MM.1S (cell line): ENCODE results near the gene PROKR1.

Source experiments
- DNase-seq: peaks from one replicate; pipeline ENCODE4 v3.0.0-alpha.2; 2015
- H2AFZ ChIP-seq: fragments of 300-600 bp; sonication (generic); 2 replicates; pipeline ENCODE4 v1.6.0; 2016; ENCODE audit warnings: antibody characterized with exemption, low read length
- H3F3A ChIP-seq: fragments of 300-600 bp; sonication (generic); 2 replicates; pipeline ENCODE4 v1.6.1; 2016; ENCODE audit warnings: mild to moderate bottlenecking, antibody characterized with exemption, low read length, moderate library complexity, mixed read lengths; ENCODE audit not compliant: insufficient read depth
- H3K27ac ChIP-seq: fragments of 300-600 bp; sonication (generic); 2 replicates; pipeline ENCODE4 v1.5.1; 2016; ENCODE audit warnings: mild to moderate bottlenecking, low read length
- H3K27me3 ChIP-seq: fragments of 300-600 bp; sonication (generic); replicated peaks from 2 replicates; pipeline ENCODE4 v1.6.0; 2016; ENCODE audit warnings: low read length; ENCODE audit not compliant: insufficient read depth
- H3K36me3 ChIP-seq: fragments of 300-600 bp; sonication (generic); replicated peaks from 2 replicates; pipeline ENCODE4 v1.6.1; 2016; ENCODE audit warnings: mild to moderate bottlenecking, low read length, mixed read lengths; ENCODE audit not compliant: insufficient read depth
- H3K4me1 ChIP-seq: fragments of 300-600 bp; sonication (generic); 2 replicates; pipeline ENCODE4 v1.6.1; 2016; ENCODE audit warnings: low read length, mixed read lengths
- H3K4me2 ChIP-seq: fragments of 300-600 bp; sonication (generic); 2 replicates; pipeline ENCODE4 v1.6.0; 2016; ENCODE audit warnings: low read depth, low read length
- H3K4me3 ChIP-seq: fragments of 300-600 bp; sonication (generic); 2 replicates; pipeline ENCODE4 v1.5.1; 2016; ENCODE audit warnings: low read length, mixed read lengths
- H3K79me2 ChIP-seq: fragments of 300-600 bp; sonication (generic); 2 replicates; pipeline ENCODE4 v1.6.1; 2016; ENCODE audit warnings: mixed run types, low read length, mixed read lengths
- H3K9ac ChIP-seq: fragments of 300-600 bp; sonication (generic); 2 replicates; pipeline ENCODE4 v1.6.1; 2016; ENCODE audit warnings: low read length, mixed read lengths
- H3K9me2 ChIP-seq: fragments of 300-600 bp; sonication (generic); replicated peaks from 2 replicates; pipeline ENCODE4 v1.6.1; 2016; ENCODE audit warnings: mild to moderate bottlenecking, low read length, mixed read lengths; ENCODE audit not compliant: insufficient read depth
- H3K9me3 ChIP-seq: fragments of 300-600 bp; sonication (generic); replicated peaks from 2 replicates; pipeline ENCODE4 v1.6.1; 2016; ENCODE audit warnings: mild to moderate bottlenecking, low read length, mixed read lengths; ENCODE audit not compliant: insufficient read depth
- H4K20me1 ChIP-seq: fragments of 300-600 bp; sonication (generic); 2 replicates; pipeline ENCODE4 v1.6.1; 2016; ENCODE audit warnings: mild to moderate bottlenecking, low read length, moderate library complexity, mixed read lengths; ENCODE audit not compliant: insufficient read depth
- EZH2 ChIP-seq: fragments of 300-600 bp; sonication (generic); optimal IDR thresholded peaks from 2 replicates; pipeline ENCODE3; 2017; ENCODE audit warnings: low read depth, mild to moderate bottlenecking, antibody characterized with exemption, low read length, mixed read lengths
- EZH2phosphoT487 ChIP-seq: fragments of 300-600 bp; sonication (generic); IDR thresholded peaks from 2 replicates; pipeline ENCODE4 v1.6.1; 2018; ENCODE audit warnings: antibody characterized with exemption, low read length
- TF ChIP-seq, protein P1 (sequence below): fragments of 300-600 bp; sonication (generic); IDR thresholded peaks from 2 replicates; pipeline ENCODE4 v1.5.1; 2016; ENCODE audit warnings: antibody characterized with exemption, low read length, mixed read lengths

The PROKR1 gene

DNA sequence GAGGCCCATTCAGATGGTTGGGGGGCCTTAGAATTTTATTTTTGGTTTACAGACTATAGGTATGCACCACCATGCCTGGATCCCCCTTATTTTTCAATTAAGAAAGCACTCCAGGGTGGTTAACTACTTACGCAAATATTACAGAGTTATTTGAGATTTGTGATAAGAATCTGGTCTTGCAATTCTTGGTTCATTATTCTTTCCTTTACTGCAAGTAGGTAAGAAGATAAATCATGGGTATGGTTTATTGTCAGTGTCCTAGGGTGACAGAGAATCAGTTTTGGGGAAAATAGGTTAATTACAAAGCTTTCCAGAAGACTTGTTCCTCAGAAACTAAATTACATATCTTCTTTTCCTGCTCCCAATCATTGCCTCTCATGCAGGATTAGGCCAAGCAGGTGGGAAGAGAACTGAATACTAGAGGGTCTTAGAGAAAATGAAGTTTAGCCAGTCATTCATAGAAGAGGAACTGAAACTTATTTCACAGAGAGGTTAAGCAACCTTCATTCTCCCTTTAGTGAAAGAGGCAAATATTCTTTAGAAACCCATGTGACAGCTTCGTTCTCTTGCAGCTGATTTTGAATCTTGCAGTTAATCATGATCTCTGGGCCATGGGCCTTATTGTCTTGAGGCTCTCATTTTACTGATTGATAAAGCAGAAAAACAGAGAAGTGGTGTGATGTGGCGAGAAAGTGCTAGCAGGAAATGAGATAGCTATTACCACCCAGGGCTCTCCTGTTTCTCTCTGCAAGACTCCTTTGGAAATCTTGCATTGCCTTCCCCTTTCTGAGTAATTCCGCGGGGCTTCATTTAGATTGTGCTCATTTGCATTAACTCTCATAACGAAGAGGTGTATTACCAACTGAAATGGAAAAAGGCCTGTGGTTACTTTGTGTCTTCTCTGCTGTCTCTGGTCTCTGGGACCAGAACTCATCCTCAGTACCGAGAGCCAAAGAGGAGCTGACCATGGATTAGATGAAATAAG, 46.5 kb downstream of the PROKR1 start:
- peaks cover 20% of the 10 kb centered on the region for H3F3A ChIP-seq
- H3K9me3 ChIP-seq = no peaks in the 10 kb centered on the region
- peak; percentile 75 for DNase-seq
- TF ChIP-seq EZH2phosphoT487 = no peak
- H2AFZ ChIP-seq = peak overlapping the region; percentile 32
- no peaks in the 10 kb centered on the region for H3K79me2 ChIP-seq
- H3K9me2 ChIP-seq = 0 out of 2 replicates have a peak, but pooled peaks cover 4% of the 10 kb centered on the region
- H3K4me3 ChIP-seq = no peak overlapping the region; the same call in 1 of the 2 replicates
- no peak overlapping the region; the same call in 1 of the 2 replicates for H3K9ac ChIP-seq
- peak overlapping the region; percentile 39 for H3K4me2 ChIP-seq
- peaks cover 27% of the 10 kb centered on the region for H3K4me1 ChIP-seq
- no peaks in the 10 kb centered on the region for H3K36me3 ChIP-seq
- H4K20me1 ChIP-seq = no peaks in the 10 kb centered on the region
- H3K27ac ChIP-seq = peak overlapping the region; percentile 71; the same call in 1 of the 2 replicates
- H3K27me3 ChIP-seq = no peaks in the 10 kb centered on the region

DNA sequence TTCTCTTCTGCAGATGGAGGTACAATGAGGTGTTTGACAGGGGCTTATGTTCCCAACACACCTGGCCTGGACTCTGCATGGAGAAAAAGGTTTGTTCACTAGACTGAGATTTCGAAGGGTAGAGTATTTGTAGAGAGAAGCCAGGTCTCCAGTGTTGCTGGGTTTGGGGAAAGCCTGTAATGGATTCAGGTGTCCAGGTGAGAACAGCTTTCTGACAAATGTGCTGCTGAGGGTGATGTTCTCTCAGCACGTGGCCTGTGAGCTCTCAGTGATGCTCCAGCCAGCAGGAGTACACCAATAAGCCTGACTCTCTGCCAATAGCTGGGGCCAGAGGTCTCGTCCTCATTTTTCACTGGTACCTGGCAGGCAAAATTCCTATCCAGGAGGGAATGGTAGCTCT, 47.5 kb downstream of the PROKR1 start:
- 0 out of 2 replicates have a peak, but pooled peaks cover 4% of the 10 kb centered on the region for H3K9me2 ChIP-seq
- no peaks in the 10 kb centered on the region for H3K9me3 ChIP-seq
- H3K79me2 ChIP-seq = no peaks in the 10 kb centered on the region
- H3K4me1 ChIP-seq = peaks cover 27% of the 10 kb centered on the region
- H3K9ac ChIP-seq = no peak overlapping the region
- no peak for TF ChIP-seq EZH2phosphoT487
- TF ChIP-seq, protein P1, sequence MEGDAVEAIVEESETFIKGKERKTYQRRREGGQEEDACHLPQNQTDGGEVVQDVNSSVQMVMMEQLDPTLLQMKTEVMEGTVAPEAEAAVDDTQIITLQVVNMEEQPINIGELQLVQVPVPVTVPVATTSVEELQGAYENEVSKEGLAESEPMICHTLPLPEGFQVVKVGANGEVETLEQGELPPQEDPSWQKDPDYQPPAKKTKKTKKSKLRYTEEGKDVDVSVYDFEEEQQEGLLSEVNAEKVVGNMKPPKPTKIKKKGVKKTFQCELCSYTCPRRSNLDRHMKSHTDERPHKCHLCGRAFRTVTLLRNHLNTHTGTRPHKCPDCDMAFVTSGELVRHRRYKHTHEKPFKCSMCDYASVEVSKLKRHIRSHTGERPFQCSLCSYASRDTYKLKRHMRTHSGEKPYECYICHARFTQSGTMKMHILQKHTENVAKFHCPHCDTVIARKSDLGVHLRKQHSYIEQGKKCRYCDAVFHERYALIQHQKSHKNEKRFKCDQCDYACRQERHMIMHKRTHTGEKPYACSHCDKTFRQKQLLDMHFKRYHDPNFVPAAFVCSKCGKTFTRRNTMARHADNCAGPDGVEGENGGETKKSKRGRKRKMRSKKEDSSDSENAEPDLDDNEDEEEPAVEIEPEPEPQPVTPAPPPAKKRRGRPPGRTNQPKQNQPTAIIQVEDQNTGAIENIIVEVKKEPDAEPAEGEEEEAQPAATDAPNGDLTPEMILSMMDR = no peak
- TF ChIP-seq EZH2 = no peak
- peak overlapping the region; percentile 71; the same call in 1 of the 2 replicates for H3K27ac ChIP-seq
- no peaks in the 10 kb centered on the region for H4K20me1 ChIP-seq
- H3F3A ChIP-seq = peaks cover 20% of the 10 kb centered on the region
- peak overlapping the region; percentile 39; the same call in 1 of the 2 replicates for H3K4me2 ChIP-seq
- DNase-seq = no peak
- peak overlapping the region; percentile 32 for H2AFZ ChIP-seq
- H3K27me3 ChIP-seq = no peaks in the 10 kb centered on the region
- no peak overlapping the region for H3K4me3 ChIP-seq
- H3K36me3 ChIP-seq = no peaks in the 10 kb centered on the region

DNA sequence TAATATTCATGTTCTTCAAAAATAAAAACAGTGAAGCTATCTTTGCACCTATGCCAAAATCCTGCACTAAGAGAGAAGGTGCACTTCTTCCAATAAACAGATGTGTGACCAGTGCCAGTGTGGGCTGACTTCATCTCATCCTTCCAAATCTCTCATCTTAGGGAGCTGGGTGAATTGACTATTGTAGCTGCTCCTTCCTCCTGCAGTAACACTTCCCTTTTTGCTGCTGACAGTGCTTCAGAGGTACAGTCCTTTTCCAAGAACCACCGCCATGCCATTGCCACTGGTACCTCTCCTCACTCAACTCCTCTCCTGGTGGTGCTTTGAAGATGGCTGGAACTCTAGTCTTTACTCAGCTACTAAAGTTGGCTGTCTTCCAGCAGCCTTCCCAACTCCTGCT, 49.1 kb downstream of the PROKR1 start:
- H3F3A ChIP-seq = peaks cover 20% of the 10 kb centered on the region
- no peak overlapping the region for H3K9ac ChIP-seq
- H3K27ac ChIP-seq = no peak overlapping the region
- H3K9me3 ChIP-seq = no peaks in the 10 kb centered on the region
- H4K20me1 ChIP-seq = no peaks in the 10 kb centered on the region
- H3K27me3 ChIP-seq = no peaks in the 10 kb centered on the region
- no peaks in the 10 kb centered on the region for H3K79me2 ChIP-seq
- no peak overlapping the region for H3K4me3 ChIP-seq
- H3K4me2 ChIP-seq = no peak overlapping the region
- TF ChIP-seq EZH2 (no peak), EZH2phosphoT487 (no peak)
- TF ChIP-seq, protein P1 = no peak
- no peak overlapping the region for H2AFZ ChIP-seq
- peaks cover 27% of the 10 kb centered on the region for H3K4me1 ChIP-seq
- DNase-seq = no peak
- no peaks in the 10 kb centered on the region for H3K36me3 ChIP-seq
- H3K9me2 ChIP-seq = 0 out of 2 replicates have a peak, but pooled peaks cover 4% of the 10 kb centered on the region
